Chondrocyte (in vitro differentiated cells): ENCODE data around the gene LRRC10B. TPM values are rescaled to one million over a fixed set of nuclear protein-coding genes. Genes with fewer than 3 reads are reported as not detected.
A peak's percentile ranks its signal among the peaks of the same experiment; 100 is the strongest.

Experiments used
- DNase-seq: peaks from one replicate; pipeline ENCODE4 v3.0.0; 2021; ENCODE audit warnings: mixed read lengths, low spot score
- H3K27ac Mint-ChIP-seq: one replicate; pipeline ENCODE4 v1.8.0; 2021; ENCODE audit warnings: mild to moderate bottlenecking, moderate library complexity, mixed read lengths; ENCODE audit not compliant: unreplicated experiment
- H3K27me3 Mint-ChIP-seq: 2 replicates; pipeline ENCODE4 v1.8.0; 2021; ENCODE audit warnings: low read depth, mixed read lengths
- H3K36me3 Mint-ChIP-seq: 2 replicates; pipeline ENCODE4 v1.8.0; 2021; ENCODE audit warnings: low read depth, mixed read lengths
- H3K4me1 Mint-ChIP-seq: 2 replicates; pipeline ENCODE4 v1.8.0; 2021; ENCODE audit warnings: low read depth, mild to moderate bottlenecking, mixed read lengths
- H3K4me3 Mint-ChIP-seq: one replicate; pipeline ENCODE4 v1.8.0; 2021; ENCODE audit warnings: mild to moderate bottlenecking, moderate library complexity, mixed read lengths; ENCODE audit not compliant: unreplicated experiment
- H3K9me3 Mint-ChIP-seq: 2 replicates; pipeline ENCODE4 v1.8.0; 2021; ENCODE audit warnings: low read depth, mixed read lengths
- total RNA-seq: library from RNA; stranded (reverse); gene quantifications from 3 replicates; pipeline ENCODE4 v1.2.1, GENCODE V29; 2021
- TF ChIP-seq, protein P1 (sequence below): fragments of 200-600 bp; sonication (generic); IDR thresholded peaks from 2 replicates; pipeline ENCODE4 v1.5.0; 2021; ENCODE audit warnings: antibody characterized with exemption, mild to moderate bottlenecking, moderate library complexity

Gene LRRC10B
- total RNA-seq, 1 donor from 2014 or later = 0.10 TPM

DNA sequence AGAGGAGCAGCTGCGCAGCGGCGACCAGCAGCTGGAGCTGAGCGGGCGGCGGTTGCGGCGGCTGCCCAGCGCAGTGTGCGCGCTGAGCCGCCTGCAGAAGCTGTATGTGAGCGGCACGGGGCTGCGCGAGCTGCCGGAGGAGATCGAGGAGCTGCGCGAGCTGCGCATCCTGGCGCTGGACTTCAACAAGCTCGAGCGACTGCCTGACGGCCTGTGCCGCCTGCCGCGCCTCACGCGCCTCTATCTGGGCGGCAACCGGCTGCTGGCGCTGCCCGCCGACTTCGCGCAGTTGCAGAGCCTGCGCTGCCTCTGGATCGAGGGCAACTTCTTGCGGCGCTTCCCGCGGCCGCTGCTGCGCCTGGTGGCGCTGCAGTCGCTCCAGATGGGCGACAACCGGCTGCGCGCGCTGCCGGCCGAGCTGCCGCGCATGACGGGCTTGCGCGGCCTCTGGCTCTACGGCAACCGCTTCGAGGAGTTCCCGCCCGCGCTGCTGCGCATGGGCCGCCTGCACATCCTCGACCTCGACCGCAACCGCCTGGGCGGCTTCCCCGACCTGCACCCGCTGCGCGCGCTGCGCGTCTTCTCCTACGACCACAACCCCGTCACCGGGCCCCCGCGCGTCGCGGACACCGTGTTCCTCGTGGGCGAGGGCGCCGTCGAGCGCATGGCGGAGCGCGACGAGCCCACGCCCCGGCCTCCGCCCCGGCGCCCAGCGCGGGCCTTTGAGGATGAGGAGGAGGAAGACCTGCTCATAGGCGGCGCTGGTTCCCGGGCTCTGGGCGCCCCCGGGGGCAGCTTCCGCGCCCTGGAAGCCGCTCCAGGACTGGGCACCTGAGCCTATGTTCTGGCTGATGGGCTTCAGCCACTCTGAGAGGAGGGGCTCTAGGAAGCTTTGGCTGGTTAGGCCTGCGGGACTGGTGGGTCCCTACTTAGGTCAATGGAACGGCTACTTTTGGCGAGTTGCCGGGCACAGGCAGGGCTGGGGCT lies 787 bp downstream of the LRRC10B start:
- peak; percentile 92 for DNase-seq
- H3K9me3 Mint-ChIP-seq = no peaks in the 10 kb centered on the region
- H3K27me3 Mint-ChIP-seq = peaks cover 52% of the 10 kb centered on the region
- TF ChIP-seq, protein P1, sequence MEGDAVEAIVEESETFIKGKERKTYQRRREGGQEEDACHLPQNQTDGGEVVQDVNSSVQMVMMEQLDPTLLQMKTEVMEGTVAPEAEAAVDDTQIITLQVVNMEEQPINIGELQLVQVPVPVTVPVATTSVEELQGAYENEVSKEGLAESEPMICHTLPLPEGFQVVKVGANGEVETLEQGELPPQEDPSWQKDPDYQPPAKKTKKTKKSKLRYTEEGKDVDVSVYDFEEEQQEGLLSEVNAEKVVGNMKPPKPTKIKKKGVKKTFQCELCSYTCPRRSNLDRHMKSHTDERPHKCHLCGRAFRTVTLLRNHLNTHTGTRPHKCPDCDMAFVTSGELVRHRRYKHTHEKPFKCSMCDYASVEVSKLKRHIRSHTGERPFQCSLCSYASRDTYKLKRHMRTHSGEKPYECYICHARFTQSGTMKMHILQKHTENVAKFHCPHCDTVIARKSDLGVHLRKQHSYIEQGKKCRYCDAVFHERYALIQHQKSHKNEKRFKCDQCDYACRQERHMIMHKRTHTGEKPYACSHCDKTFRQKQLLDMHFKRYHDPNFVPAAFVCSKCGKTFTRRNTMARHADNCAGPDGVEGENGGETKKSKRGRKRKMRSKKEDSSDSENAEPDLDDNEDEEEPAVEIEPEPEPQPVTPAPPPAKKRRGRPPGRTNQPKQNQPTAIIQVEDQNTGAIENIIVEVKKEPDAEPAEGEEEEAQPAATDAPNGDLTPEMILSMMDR = peak; percentile 79
- no peak overlapping the region for H3K27ac Mint-ChIP-seq
- H3K36me3 Mint-ChIP-seq = no peaks in the 10 kb centered on the region
- H3K4me3 Mint-ChIP-seq = peak overlapping the region; percentile 38
- peaks cover 5% of the 10 kb centered on the region for H3K4me1 Mint-ChIP-seq

DNA sequence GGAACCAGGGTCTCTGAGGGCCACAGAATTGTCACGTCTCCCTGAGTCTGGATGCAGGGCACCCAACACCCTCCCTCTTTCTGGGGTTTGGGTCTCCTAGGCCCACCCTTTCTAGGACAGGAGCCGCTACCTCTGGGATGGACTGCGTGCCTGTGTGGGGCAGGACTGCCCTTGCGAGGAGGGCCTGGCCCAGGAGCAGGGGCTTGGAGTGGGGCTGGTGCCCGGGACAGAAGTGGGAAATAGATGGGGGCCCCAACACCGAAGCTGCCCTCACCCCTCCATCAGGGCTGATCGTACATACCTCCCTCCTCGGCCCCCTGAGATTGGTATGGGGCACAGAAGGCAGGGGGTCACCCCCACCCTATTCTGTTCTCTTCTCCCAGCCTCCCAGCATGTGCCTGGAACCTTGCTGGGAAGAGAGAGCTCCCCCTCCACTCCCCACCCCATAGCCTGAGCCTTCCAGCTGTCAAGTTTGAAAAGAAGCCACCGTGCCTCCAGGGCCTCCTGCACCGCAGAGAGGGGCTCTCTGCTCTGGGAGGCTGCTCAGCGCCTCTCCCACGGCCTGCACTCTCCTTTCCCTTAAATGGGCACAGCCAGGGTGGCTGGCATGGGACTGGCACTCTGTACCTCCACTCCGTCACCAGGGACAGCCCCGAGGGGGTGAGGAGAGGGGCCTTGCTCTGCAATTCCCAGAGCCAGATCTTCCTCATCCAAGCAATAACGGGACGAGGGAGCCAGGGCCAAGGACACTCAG lies 1.8 kb downstream of the LRRC10B start:
- H3K36me3 Mint-ChIP-seq = no peaks in the 10 kb centered on the region
- no peak overlapping the region for H3K27ac Mint-ChIP-seq
- H3K9me3 Mint-ChIP-seq = no peaks in the 10 kb centered on the region
- no peak overlapping the region for H3K4me3 Mint-ChIP-seq
- H3K27me3 Mint-ChIP-seq = peaks cover 45% of the 10 kb centered on the region
- peak; percentile 84 for DNase-seq
- TF ChIP-seq, protein P1 = no peak
- peaks cover 5% of the 10 kb centered on the region for H3K4me1 Mint-ChIP-seq

DNA sequence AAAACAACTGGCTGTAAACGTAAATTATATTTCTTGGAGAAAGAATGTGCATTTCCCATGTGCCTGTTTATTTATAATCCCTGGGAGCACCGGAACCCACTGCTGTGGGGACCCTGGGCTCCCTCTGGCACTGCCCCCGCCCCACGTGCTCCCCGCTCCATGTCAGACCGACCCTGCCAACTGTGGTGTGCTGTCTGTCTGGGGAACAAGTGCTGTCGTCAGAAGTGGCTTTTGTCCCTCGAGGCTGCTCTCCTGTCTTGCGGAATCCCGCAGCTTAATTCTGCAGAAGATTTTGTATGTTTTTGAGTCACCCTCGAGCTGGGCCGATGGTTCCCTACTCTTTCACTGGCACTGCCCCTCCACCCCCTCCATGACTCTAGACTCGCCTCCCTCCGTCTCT lies 2.4 kb downstream of the LRRC10B start:
- no peak overlapping the region for H3K27ac Mint-ChIP-seq
- H3K4me1 Mint-ChIP-seq = peaks cover 5% of the 10 kb centered on the region
- no peaks in the 10 kb centered on the region for H3K9me3 Mint-ChIP-seq
- H3K4me3 Mint-ChIP-seq = no peak overlapping the region
- H3K27me3 Mint-ChIP-seq = peaks cover 43% of the 10 kb centered on the region
- DNase-seq = peak; percentile 75
- TF ChIP-seq, protein P1 = no peak
- H3K36me3 Mint-ChIP-seq = no peaks in the 10 kb centered on the region

DNA sequence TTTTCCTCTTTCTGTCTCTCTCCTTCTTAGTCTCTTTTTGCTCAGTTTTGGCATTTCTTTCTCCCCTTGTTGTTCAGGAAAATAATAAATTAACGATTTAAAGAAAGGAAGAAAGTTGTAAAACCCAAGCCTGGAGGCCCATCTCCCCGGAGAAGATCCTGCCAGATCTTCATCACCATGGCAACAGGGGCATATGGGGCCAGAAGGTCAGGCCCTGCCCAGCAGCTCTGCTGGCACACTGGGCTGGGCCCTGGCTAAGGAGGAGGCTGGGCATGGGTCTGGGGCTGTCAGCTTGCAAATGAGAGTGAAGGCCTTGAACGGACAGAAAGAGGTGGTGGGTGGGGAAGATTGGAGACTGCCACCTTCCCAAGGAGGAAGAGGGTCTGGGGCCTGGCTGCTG lies 2.8 kb downstream of the LRRC10B start:
- TF ChIP-seq, protein P1 = no peak
- no peaks in the 10 kb centered on the region for H3K9me3 Mint-ChIP-seq
- H3K4me3 Mint-ChIP-seq = no peak overlapping the region
- no peaks in the 10 kb centered on the region for H3K36me3 Mint-ChIP-seq
- peaks cover 39% of the 10 kb centered on the region for H3K27me3 Mint-ChIP-seq
- DNase-seq = no peak
- H3K27ac Mint-ChIP-seq = no peak overlapping the region
- peaks cover 5% of the 10 kb centered on the region for H3K4me1 Mint-ChIP-seq

DNA sequence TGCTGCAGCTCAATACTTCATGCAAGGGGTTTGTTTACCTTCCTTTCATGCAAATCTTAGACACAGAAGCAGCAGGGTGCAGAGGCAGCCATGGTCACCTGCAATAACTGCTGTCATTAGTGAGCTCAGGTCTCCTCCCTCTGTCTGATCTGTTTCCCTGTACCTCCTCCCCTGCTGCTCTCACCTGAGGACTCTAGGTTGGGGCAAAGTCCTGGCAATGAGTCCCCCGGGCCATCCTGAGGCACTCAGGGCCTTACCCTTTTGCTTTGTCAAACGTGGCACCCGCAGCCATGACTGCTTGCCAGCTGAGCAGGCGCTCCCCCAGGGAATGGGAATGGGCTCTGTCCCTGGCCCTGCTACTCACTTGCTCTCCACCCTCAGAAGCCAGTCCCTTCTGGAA lies 3.9 kb downstream of the LRRC10B start:
- Mint-ChIP-seq H3K36me3 (no peaks in the 10 kb centered on the region), H3K27ac (no peak overlapping the region), H3K4me1 (peaks cover 5% of the 10 kb centered on the region), H3K4me3 (no peak overlapping the region), H3K27me3 (peaks cover 35% of the 10 kb centered on the region), H3K9me3 (no peaks in the 10 kb centered on the region)
- TF ChIP-seq, protein P1 = no peak
- no peak for DNase-seq
